Ramos (cell line): ENCODE data around the gene PISD.

Experiments used
- in situ Hi-C: fragments of 300-500 bp; cut with MboI; formaldehyde crosslinking; loops from one replicate; pipeline ENCODE4 v1.14.3; 2022; ENCODE audit warnings: low sequenced_read_pairs; ENCODE audit not compliant: unreplicated experiment

Gene PISD

DNA sequence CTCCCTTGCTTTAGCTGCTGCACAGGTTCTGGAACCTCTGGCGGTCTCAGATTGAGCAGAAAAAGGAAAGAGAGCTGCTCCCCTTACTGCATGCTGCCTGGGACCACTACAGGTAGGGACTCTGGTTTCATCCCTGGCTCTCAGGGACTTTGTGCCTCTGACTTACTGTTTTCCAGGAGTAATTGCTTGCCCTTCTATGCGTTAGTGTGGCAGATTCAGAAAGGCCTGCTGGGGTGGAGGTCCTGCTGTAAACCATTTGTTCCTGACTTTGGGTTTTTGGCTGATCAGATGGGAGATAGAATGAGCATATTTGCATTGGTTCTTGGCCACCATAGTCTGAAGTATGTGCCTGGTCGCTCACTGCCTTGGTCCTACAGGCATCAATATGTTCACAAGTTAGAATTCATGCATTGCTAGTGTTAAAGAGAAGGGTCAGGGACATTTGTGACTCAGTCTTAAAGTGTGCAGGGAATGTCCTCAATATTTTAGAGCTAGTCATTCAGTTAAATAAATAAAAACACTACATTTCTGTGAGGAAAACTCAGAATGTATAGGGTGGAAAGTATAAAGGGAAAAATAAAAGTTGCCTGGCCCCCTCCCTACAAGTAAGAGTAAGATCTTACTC lies 78.0 kb downstream of the PISD start:
- in situ Hi-C loops, result no loop called here

DNA sequence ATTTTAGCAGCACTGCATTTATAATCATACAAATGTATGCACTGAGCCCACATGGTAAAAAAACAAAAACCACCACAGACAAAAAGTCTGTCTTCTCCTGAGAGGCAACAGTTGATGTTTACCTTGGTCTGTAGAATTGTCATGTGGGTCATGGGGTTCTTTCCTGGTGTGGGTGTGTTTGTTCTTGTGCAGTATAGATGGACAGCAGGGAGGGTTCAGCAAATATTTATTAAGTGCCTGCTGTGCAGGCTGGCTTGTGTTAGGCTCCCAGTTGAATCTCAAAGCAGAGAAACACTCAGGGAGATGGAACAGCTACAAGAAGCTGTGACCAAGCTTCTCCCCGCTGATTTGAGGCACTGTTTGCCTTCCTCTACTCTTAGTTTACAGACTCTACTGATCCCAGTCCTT lies 82.2 kb downstream of the PISD start:
- in situ Hi-C loops, result no loop called here

DNA sequence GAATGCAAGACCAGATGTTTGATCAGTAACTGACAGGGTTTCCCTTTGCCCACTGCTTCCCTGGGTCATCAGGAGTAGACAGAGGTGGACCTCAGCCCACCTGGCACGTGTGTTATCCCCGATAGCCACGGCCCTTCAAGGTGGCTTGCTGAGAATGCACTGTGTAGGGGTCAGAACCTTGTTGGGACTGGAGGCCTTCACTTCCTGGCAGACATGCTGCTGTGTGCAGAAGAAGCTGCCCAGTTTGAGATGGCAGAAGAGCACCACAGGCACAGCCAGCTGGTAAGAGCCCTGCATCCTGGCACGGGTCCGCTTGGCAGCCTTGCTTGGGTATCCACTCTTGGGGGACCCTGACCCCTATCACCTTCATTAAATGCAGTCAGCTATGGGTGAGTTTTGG lies 83.8 kb downstream of the PISD start:
- in situ Hi-C loops, result no loop called here

GRCh38 chr22:31577711-31578110 lies 84.3 kb downstream of the PISD start:
- in situ Hi-C loops, result no loop called here

DNA sequence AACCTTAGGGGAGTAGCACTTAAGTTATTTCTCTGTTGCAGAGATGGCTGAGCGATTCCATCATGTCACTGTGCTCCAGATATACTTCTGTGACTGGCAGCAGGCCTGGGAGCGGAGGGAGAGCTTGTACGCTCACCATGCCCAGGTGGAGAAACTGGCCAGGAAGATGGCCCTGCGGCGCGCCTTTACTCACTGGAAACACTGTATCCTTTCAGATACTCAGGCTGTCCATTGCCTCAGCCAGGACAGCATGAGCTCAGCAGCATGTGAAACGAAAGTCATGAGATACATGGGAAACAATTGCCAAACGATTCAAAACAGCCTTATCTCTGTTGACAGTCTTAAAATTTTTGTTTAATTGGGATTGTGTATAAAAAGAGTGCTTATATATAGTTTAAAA lies 86.8 kb downstream of the PISD start:
- in situ Hi-C loops, result no loop called here

GRCh38 chr22:31574055-31574670 lies 87.9 kb downstream of the PISD start:
- in situ Hi-C loops, result no loop called here

DNA sequence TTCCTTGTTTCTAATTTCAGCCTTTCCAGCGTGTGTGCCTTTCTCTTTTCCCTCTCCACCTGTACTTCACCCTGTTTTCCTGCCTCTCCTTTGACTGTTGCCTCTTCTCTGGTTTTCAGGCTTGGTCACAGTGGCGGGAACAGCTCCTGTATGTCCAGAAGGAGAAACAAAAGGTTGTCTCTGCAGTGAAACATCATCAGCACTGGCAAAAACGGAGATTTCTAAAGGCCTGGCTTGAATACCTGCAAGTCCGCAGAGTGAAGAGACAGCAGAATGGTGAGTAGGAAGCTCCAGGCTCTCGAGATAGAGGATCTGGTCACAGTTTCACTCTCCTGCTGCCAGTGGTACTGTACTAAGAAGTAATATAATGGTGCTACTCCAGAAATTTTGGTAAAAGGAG lies 89.1 kb downstream of the PISD start:
- in situ Hi-C loops, result no loop called here

GRCh38 chr22:31569126-31569525 lies 92.9 kb downstream of the PISD start:
- in situ Hi-C loops, result no loop called here
